ENCODE results near the gene EDARADD. TPM values are rescaled to one million over a fixed set of nuclear protein-coding genes. Genes with fewer than 3 reads are reported as not detected.

EDARADD gene
- total RNA-seq, 1 experiment from 2014 or later = 0.65 TPM

GRCh38 chr1:236403905-236404696, 10.0 kb downstream of the EDARADD start:
- Mint-ChIP-seq H3K36me3 (ENCODE audit: insufficient read depth, unreplicated experiment) (no peaks in the 10 kb centered on the region), H3K27me3 (ENCODE audit: insufficient read depth, unreplicated experiment) (no peaks in the 10 kb centered on the region), H3K27ac (ENCODE audit: low read depth, unreplicated experiment) (no peak overlapping the region), H3K4me1 (ENCODE audit: insufficient read depth, unreplicated experiment) (no peaks in the 10 kb centered on the region), H3K4me3 (ENCODE audit: unreplicated experiment) (no peak overlapping the region), H3K9me3 (ENCODE audit: unreplicated experiment) (no peaks in the 10 kb centered on the region)
- POLR2A ChIA-PET = interaction anchor here (0.7 kb wide), 1 partner anchor 46 kb away, joined by 3 read pairs; no protein-coding TSS in a partner anchor
- intact Hi-C loops (cut with micrococcal nuclease) = loop anchor here (1.0 to 10.0 kb wide), 2 partner anchors 59 to 295 kb away; no protein-coding TSS in a partner anchor
- CTCF ChIA-PET = interaction anchor here (0.5 to 1.5 kb wide), 3 partner anchors 11 to 296 kb away, joined by 3 to 5 read pairs (median 4); no protein-coding TSS in a partner anchor
- no TSS peak for BruUV-seq (replicated peaks)
- DNase-seq (ENCODE audit: unreplicated experiment) = no peak
- no peak for TF ChIP-seq CTCF (IDR thresholded peaks at IDR 0.05; ENCODE audit: unreplicated experiment)

GRCh38 chr1:236407059-236407458, 13.0 kb downstream of the EDARADD start:
- H3K27ac Mint-ChIP-seq (ENCODE audit: low read depth, unreplicated experiment) = no peak overlapping the region
- POLR2A ChIA-PET = no interaction called here

GRCh38 chr1:236413688-236414087, 19.6 kb downstream of the EDARADD start:
- no peak overlapping the region for H3K27ac Mint-ChIP-seq (ENCODE audit: low read depth, unreplicated experiment)
- no peaks in the 10 kb centered on the region for H3K27me3 Mint-ChIP-seq (ENCODE audit: insufficient read depth, unreplicated experiment)
- no TSS peak for BruUV-seq (replicated peaks)
- H3K4me3 Mint-ChIP-seq (ENCODE audit: unreplicated experiment) = no peak overlapping the region
- no peak for DNase-seq (ENCODE audit: unreplicated experiment)
- ChIA-PET CTCF (interaction anchor here (0.9 to 1.2 kb wide), 3 partner anchors 9 to 321 kb away, joined by 3 to 8 read pairs (median 6); no protein-coding TSS in a partner anchor), POLR2A (interaction anchor here (0.6 kb wide), 2 partner anchors 55 to 205 kb away, joined by 3 to 4 read pairs; no protein-coding TSS in a partner anchor)
- H3K36me3 Mint-ChIP-seq (ENCODE audit: insufficient read depth, unreplicated experiment) = no peaks in the 10 kb centered on the region
- TF ChIP-seq CTCF (IDR thresholded peaks at IDR 0.05; ENCODE audit: unreplicated experiment) = no peak
- H3K4me1 Mint-ChIP-seq (ENCODE audit: insufficient read depth, unreplicated experiment) = no peaks in the 10 kb centered on the region
- no peaks in the 10 kb centered on the region for H3K9me3 Mint-ChIP-seq (ENCODE audit: unreplicated experiment)
- intact Hi-C loops (cut with micrococcal nuclease) = no loop called here

More at GRCh38 chr1:236407059-236407458, 13.0 kb downstream of the EDARADD start:
- no TSS peak for BruUV-seq (replicated peaks)
- no peaks in the 10 kb centered on the region for H3K4me1 Mint-ChIP-seq (ENCODE audit: insufficient read depth, unreplicated experiment)
- DNase-seq (ENCODE audit: unreplicated experiment) = no peak
- TF ChIP-seq CTCF (IDR thresholded peaks at IDR 0.05; ENCODE audit: unreplicated experiment) = no peak
- H3K4me3 Mint-ChIP-seq (ENCODE audit: unreplicated experiment) = no peak overlapping the region
- intact Hi-C loops (cut with micrococcal nuclease) = loop anchor here (10.0 kb wide), 1 partner anchor 62 kb away; no protein-coding TSS in a partner anchor
- CTCF ChIA-PET = interaction anchor here (0.6 kb wide), 1 partner anchor 69 kb away, joined by 3 read pairs; no protein-coding TSS in a partner anchor
- no peaks in the 10 kb centered on the region for H3K27me3 Mint-ChIP-seq (ENCODE audit: insufficient read depth, unreplicated experiment)
- no peaks in the 10 kb centered on the region for H3K9me3 Mint-ChIP-seq (ENCODE audit: unreplicated experiment)
- H3K36me3 Mint-ChIP-seq (ENCODE audit: insufficient read depth, unreplicated experiment) = no peaks in the 10 kb centered on the region

GRCh38 chr1:236416165-236416564, 22.1 kb downstream of the EDARADD start:
- ChIA-PET POLR2A (no interaction called here), CTCF (interaction anchor here (0.5 to 0.9 kb wide), 4 partner anchors 63 to 312 kb away, joined by 3 to 4 read pairs (median 4); no protein-coding TSS in a partner anchor)
- intact Hi-C loops (cut with micrococcal nuclease) = no loop called here
- BruUV-seq (replicated peaks) = no TSS peak
- no peak overlapping the region for H3K4me3 Mint-ChIP-seq (ENCODE audit: unreplicated experiment)
- no peak overlapping the region for H3K27ac Mint-ChIP-seq (ENCODE audit: low read depth, unreplicated experiment)
- H3K36me3 Mint-ChIP-seq (ENCODE audit: insufficient read depth, unreplicated experiment) = peaks cover 4% of the 10 kb centered on the region
- no peak for DNase-seq (ENCODE audit: unreplicated experiment)
- no peak for TF ChIP-seq CTCF (IDR thresholded peaks at IDR 0.05; ENCODE audit: unreplicated experiment)
- H3K27me3 Mint-ChIP-seq (ENCODE audit: insufficient read depth, unreplicated experiment) = no peaks in the 10 kb centered on the region
- no peaks in the 10 kb centered on the region for H3K9me3 Mint-ChIP-seq (ENCODE audit: unreplicated experiment)
- peaks cover 9% of the 10 kb centered on the region for H3K4me1 Mint-ChIP-seq (ENCODE audit: insufficient read depth, unreplicated experiment)

Measured in MCF 10A (cell line).